Activated T-helper 1 cell treated with Interleukin-2 at 50 U/mL for 16 hours (primary cell): ENCODE results near the gene RPTN.
"Not testable (repeated sequence)": the region's sequence is repeated elsewhere in the genome, so short reads cannot be mapped to it uniquely, and the experiment has no call there.

ENCODE experiments used
- DNase-seq: peaks from one replicate; pipeline ENCODE4 v3.0.0-alpha.2; 2020; ENCODE audit warnings: low read depth

The RPTN gene

DNA sequence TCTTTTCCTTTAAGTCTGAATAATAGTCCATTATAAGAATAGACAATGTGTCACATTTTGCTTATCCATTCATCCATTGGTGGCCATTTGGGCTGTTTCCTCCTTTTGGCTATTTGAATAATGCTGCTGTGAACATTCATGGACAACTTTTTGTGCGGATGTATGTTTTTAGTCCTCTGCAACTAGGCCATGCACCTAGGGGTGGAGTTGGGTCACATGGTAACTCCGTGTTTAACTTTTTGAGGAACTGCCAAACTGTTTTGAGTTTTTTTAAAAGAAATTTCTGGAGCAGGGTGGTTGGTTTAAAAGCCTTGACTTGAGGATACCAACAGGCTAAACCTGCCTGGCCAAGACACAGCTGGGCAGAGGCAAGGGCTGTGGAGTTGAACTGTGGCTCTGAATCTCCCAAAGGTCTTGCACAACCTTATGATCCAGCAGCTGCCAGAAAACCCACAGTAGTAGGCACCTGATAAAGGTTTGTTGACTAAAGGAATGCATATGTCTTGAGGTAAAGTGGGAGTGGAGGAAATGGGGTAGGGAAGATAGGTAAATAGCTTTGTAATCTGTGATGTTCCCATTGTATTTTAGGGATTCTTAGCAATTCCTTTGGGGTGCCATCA lies 5.6 kb upstream of the RPTN start:
- DNase-seq: no peak

GRCh38 chr1:152162792-152163463 lies 3.9 kb upstream of the RPTN start:
- DNase-seq: no peak

GRCh38 chr1:152160576-152160975 lies 1.5 kb upstream of the RPTN start:
- no peak for DNase-seq

DNA sequence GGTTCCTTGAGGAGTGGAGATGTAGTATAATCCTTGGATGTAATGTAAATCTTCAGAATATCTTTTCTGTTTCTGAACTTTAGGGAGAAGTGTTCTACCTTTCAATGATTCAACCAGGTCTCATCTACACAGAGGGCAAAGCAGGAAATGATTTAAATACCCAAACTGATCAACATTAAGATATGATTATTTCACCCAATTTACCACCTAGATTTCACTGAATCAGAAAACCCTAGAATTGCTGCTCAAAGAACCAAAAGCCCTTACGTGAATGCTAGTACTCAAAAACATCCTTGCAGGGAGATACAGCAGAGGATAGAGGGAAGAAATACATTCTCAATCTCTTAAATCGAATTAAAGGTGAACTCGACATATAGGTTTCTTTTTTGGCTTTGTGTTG lies 5.0 kb downstream of the RPTN start:
- DNase-seq: no peak

- DNase-seq: no peak
Measured at GRCh38 chr1:152151646-152152045, 7.4 kb downstream of the RPTN start.

DNA sequence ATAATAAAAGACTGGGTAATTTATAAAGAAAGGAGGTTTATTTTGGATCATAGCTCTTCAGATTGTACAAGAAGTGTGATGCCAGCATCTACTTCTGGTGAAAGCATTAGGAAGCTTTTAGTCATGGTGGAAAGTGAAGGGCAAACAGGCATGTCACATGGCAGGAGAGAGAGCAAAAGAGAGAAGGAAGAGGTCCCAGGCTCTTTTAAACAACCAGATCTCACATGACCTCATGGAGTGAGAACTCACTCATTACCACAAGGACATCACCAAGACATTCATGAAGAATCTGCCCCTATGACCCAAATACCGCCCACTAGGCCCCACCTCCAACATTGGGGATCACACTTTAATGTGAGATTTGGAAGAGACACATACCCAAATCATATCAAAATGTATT lies 10.0 kb downstream of the RPTN start:
- DNase-seq: no peak

DNA sequence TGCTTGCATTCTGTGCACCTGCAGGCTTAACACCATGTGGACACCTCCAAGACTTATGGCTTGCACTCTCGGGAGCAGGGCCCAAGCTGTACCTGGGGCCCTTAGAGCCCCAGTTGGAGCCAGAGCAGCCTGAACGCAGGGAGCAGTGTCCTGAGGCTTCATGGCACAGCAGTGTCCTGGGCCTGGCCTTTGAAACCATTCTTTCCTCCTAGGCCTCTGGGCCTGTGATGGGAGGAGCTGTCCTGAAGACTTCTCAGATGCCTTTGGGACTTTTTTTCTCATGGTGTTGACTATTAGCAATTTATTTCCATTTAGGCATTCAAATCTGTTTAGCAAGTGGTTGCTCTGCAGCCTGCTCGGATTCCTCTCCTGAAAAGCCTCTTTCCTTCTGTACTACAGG lies 11.0 kb downstream of the RPTN start:
- DNase-seq: no peak

- no peak for DNase-seq
Measured at GRCh38 chr1:152145769-152146168, 13.3 kb downstream of the RPTN start.

DNA sequence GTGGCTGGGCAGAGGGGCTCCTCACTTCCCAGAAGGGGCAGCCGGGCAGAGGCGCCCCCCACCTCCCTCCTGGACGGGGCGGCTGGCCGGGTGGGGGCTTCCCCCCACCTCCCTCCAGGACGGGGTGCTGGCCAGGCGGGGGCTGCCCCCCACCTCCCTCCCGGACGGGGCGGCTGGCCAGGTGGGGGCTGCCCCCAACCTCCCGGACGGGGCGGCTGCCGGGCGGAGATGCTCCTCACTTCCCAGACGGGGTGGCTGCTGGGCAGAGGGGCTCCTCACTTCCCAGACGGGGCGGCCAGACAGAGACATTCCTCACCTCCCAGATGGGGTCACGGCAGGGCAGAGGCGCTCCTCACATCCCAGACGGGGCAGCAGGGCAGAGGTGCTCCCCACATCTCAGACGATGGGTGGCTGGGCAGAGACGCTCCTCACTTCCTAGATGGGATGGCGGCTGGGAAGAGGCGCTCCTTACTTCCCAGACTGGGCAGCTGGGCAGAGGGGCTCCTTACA lies 14.3 kb downstream of the RPTN start:
- not testable (repeated sequence) for DNase-seq

DNA sequence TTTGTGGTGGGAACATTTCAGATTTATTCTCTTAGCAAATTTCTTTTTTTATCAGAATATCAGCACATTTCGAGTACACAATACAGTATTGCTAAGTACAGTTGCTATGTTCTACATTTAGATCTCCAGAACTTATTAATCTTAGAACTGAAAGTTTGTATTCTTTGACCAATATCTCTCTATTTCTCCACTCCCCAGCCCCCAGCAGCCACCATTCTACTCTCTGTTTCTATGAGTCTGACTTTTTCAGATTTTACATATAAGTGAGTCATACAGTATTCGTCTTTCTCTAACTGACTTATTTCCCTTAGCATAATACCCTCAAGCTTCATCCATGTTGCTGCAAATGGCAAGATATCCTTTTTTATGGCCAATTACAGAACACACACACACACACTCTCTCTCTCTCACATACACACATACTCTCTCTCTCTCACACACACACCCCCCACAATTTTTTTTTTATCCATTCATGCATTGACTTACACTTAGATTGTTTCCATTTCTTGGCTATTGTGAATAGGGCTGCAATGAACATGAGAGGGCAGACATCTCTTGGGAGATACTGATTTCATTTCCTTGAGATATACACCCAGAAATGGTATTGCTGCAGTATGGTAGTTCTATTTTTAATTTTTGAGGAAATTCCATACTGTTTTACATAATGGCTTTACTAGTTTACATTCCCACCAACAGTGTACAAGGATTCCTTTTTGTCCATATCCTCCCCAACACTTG lies 15.7 kb downstream of the RPTN start:
- DNase-seq: no peak

DNA sequence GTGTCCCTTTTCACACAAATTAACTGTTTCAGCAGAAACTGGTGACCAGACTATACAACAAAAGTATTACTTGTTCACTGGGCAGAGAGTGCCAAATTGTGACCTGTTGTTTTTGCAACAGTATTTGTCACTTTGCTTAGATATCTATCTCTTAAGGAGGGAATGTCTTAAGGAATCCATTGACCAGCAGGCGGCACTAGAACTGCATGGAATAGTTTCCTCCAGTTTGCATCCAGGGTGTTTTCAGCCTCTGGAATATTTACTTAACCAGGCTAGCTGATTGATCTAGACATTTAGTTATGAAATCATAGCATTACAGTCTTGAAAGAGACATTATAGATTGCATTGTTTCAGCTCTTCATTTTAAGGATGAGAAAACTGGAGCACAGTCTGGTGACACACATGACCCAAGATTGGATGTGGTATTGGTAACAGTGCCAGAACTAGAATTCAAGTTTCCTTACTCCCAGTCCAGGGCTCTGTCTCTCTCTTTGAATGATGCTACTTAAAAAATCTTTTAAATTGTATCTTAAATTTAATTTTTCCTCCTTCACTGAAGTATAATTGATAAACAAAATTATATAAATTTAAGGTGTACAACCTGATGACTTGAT lies 16.9 kb downstream of the RPTN start:
- DNase-seq: no peak

DNA sequence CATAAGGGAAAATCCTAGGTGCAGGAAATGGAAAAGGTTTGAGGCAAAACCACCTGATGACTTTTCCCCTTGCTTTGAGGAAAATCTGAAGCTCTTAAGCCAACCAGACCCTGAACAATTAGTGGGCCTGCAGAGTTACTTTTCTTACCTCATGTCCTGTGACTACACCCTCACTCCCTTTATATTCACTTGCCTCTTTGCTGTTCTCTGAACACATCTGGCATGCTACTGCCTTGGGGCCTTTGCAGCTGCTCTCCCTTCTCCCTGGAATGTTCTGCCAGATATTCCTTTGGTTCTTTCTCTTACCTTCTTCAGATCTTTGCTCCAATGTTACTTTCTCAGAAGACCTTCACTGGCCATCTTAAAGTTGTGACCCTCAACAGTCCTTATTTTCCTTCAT lies 21.8 kb downstream of the RPTN start:
- DNase-seq: no peak

GRCh38 chr1:152130186-152130585 lies 28.8 kb downstream of the RPTN start:
- no peak for DNase-seq

DNA sequence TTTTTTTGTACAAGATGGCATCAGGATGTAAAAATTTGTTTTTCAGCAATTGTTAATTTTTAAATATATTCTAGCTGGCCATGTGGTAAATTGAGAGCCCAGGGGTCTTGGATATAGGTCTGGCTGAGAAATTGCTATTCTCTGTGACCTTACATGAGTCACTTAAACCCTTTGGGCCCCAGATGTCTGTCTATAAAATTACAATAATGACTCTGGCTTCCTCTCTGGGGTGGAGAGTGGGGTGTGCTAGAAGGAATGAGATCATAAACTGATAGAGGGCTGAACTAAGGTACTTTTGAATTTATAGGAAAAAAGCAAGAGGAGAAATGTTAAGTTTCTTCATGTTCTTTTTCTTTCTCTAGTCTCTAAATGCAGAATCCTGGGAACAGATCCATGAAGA lies 31.4 kb downstream of the RPTN start:
- DNase-seq: no peak

DNA sequence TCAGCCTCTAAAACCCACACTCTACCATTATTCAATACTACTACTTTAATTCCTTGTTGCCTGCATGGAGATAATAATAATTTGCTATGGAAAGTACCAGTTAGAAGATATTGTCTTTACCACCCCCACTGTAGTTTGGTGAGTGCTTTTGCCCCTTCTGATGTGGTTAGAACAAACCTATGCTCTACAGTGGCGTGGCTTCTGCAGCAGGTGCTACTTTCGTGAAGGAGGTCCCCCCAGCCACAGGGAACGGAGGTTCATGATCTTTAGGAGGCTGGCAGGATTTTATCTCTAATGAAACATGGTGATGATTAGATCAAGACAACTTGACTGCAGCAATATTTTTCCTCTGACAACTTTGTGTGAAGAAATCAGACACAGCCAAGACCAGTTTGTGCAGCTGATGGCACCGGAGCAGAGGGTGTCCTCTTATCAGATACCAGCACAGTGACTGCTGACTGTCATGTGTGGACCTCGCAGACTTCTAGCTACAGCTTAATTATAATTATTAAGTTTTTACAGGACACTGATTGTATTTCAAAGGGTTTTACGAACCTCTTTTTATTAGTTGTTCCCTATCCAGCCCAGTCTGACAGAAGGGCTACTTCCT lies 33.1 kb downstream of the RPTN start:
- DNase-seq: no peak

DNA sequence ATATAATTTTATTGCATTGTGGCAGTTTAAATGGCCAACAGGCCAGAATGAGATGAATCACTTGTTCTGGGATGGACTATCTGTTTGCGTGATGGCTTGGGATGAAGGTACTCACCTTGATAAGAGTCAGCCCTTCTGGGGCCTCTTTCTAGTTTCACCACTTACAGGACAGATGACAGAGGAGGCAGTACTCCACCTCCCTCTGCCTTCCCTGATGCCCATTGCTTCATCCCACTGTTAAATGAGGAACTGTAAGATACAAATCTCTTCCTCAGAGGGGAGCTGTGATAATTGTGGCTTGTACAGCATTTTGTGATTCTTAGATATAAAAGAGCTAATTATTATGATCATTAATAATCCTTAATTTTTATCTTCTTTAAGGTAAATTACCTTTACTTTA lies 40.1 kb downstream of the RPTN start:
- no peak for DNase-seq

GRCh38 chr1:152115344-152115743 lies 43.7 kb downstream of the RPTN start, which contains the start of gene TCHH:
Gene TCHH, minus strand, starts transcription at chr1:152115444. Its CDS starts 1,364 bp downstream, at chr1:152114080.
- no peak for DNase-seq

DNA sequence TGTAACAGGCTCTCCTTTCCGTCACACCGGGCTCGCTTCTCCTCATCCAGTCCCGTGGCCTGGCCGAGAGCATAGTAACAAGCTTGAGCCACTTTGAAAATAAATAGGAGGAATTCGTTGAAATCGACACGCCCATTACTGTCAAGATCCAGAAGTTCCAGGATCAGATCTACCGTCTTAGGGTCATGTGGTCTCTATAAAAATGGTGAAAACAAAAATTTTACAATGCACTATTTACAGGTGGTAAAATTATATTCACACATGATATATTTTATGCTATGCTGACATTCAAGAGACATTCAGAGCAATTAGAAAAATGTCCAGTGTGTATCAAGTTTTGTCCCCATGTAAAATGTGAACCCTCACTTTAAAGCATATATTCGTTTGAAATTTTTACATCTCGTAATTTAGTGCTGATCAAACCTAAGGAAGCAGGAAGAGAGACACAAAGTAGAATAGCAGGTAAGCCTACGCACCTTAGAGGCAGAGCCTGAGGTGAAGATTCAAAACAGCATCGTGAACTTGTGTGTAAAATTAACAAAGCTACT lies 46.1 kb downstream of the RPTN start:
- no peak for DNase-seq

DNA sequence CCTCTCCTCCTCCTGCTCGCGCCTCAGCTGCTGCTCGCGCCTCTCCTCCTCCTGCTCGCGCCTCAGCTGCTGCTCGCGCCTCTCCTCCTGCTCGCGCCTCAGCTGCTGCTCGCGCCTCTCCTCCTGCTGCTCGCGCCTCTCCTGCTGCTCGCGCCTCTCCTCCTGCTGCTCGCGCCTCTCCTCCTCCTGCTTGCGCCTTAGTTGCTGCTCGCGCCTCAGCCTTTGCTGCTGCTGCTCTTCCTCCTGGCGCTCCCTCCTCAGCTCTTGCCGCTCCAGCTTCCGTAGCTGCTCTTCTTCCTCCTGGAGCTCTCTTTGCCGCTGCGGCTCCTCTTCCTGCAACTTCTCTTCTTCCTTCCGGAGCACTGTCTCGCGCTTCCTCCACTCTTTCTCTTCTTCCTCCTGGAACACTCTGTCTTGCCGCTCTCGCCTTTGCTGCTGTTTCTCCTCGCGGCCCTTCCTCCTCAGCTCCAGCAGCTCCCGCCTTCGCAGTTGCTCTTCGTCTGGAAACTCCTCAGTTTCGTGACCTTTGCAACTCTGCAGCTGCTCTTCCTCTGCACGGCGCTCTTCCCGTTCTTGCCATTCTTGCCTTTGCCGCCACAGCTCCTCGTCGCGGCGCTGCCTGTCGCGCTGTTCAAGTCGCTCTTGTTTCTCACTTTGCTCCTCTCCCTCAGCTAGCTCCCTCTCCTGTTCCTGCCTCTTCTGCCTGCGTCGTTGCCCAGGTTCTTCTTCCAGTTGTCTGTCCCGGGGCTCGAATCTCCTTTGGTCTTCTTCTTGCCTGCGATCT lies 46.7 kb downstream of the RPTN start:
- DNase-seq: no peak

- no peak for DNase-seq
Measured at GRCh38 chr1:152111515-152111968, 47.5 kb downstream of the RPTN start.
